ENCODE data around the gene SLITRK2.

DNA sequence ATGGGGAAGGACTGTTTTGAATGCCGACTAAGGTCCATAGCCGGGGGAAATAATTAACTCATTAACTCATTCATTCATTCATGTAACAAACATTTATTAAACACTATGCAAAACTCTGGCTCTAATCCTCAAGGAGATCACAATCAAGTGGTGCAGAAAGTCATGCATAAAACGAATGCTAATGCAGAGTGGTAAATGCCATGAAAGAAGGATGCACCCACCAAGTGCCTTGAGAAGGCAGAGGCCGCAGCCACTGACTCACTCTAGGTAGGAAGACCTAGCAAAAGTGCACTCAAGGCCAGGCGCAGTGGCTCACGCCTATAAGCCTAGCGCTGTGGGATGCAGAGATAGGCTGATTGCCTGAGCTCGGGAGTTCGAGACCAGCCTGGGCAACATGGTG is 22.9 kb downstream of the SLITRK2 start:
- TF ChIP-seq, protein P1, sequence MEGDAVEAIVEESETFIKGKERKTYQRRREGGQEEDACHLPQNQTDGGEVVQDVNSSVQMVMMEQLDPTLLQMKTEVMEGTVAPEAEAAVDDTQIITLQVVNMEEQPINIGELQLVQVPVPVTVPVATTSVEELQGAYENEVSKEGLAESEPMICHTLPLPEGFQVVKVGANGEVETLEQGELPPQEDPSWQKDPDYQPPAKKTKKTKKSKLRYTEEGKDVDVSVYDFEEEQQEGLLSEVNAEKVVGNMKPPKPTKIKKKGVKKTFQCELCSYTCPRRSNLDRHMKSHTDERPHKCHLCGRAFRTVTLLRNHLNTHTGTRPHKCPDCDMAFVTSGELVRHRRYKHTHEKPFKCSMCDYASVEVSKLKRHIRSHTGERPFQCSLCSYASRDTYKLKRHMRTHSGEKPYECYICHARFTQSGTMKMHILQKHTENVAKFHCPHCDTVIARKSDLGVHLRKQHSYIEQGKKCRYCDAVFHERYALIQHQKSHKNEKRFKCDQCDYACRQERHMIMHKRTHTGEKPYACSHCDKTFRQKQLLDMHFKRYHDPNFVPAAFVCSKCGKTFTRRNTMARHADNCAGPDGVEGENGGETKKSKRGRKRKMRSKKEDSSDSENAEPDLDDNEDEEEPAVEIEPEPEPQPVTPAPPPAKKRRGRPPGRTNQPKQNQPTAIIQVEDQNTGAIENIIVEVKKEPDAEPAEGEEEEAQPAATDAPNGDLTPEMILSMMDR (tag by site-specific recombination; IDR thresholded peaks at IDR 0.05) = no peak
- TF ChIP-seq ZBTB1 (tag by site-specific recombination; IDR thresholded peaks at IDR 0.05) = no peak
- TF ChIP-seq, protein P2, sequence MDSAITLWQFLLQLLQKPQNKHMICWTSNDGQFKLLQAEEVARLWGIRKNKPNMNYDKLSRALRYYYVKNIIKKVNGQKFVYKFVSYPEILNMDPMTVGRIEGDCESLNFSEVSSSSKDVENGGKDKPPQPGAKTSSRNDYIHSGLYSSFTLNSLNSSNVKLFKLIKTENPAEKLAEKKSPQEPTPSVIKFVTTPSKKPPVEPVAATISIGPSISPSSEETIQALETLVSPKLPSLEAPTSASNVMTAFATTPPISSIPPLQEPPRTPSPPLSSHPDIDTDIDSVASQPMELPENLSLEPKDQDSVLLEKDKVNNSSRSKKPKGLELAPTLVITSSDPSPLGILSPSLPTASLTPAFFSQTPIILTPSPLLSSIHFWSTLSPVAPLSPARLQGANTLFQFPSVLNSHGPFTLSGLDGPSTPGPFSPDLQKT (IDR thresholded peaks at IDR 0.05; ENCODE audit: borderline replicate concordance, low read depth, low read length) = no peak
